Raji (cell line): ENCODE measurements around the gene PDE1A.

Source experiments
- POLR2A ChIP-seq: IDR thresholded peaks from 2 replicates; pipeline ENCODE4 v1.6.1; 2011; ENCODE audit warnings: low read depth, low read length, control low read depth; ENCODE audit not compliant: insufficient read depth

PDE1A gene

DNA sequence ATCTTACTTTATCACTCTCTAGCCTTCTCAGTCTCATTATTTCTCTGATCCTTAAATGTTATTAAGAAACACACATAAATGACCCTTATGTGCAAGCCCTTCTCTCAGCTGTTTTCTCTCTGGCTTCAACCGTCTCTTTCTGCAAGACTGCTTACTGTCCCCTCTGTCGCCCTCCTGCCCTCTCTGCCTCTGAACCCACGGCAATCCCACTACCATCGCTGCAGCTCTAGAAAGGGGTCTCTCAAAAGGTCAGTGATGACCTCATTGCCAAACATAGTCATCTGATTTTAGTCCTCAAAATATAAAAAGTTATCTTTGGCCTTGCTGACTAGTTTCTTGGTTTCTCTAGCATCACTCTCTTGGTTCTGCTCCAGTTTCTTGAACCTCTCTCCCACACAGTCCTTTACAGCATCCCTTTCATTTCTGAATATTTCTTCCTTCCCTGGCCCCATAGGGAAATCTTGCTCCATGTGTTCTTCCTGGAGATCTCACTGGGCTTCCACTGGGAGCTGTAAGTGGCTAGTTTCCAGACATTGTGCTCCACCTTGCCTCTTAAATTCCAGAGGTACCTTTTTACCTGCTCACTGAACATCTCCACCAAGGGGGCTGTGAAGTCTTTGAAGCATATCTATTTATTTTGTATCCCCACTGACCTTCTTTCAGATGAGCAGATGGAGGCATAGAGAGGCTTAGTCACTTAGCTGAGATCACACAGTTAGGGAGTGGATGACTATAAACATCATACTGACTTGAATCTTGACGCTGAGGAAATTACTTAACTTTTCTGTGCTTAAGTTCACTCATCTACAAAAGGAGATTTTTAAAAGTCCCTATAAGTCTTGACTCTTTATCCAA, 96.2 kb downstream of the PDE1A start:
- no peak for TF ChIP-seq POLR2A

GRCh38 chr2:182324665-182325064, 102.2 kb downstream of the PDE1A start:
- TF ChIP-seq POLR2A = no peak

GRCh38 chr2:182321096-182321495, 105.7 kb downstream of the PDE1A start:
- no peak for TF ChIP-seq POLR2A

GRCh38 chr2:182319556-182320505, 107.0 kb downstream of the PDE1A start:
- no peak for TF ChIP-seq POLR2A

- TF ChIP-seq POLR2A = no peak
Observed at GRCh38 chr2:182318466-182319220, 108.2 kb downstream of the PDE1A start.

GRCh38 chr2:182316950-182317349, 109.9 kb downstream of the PDE1A start:
- no peak for TF ChIP-seq POLR2A

- no peak for TF ChIP-seq POLR2A
Observed at GRCh38 chr2:182302972-182303371, 123.9 kb downstream of the PDE1A start.

DNA sequence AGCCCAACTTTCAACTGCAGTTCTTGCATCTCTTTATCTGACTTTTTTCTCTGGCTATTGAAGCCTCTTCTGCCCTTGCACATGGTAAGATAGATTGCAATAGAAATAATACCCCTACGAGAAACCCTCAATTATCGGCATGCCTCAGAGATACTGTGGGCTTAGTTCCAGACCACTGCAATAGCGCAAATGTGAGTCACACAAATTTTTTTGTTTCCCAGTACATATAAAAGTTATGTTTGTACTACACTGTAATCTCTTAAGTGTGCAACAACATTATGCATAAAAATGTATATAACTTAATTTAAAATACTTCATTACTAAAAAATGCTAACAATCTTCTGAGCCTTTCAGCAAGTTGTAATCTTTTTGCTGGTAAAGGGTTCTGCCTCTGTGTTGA, 124.7 kb downstream of the PDE1A start:
- no peak for TF ChIP-seq POLR2A

DNA sequence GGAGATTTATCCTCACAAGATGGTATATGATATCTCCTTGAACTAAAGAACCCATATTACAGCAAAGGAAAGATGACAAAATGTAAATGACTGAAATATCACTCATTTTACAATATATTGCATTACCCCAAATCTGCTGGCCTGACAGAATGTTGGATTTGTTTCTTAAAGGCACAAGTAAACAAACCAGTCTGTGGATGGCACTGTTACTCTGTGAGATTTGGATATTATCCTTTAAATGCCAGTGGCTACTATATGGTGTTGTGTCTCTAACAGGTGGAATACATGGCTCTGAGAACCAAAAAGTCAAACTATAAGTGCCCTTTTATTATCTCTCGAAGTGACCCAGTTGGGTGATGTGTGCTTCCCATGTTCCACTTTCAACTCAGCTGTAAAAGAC, 125.7 kb downstream of the PDE1A start:
- no peak for TF ChIP-seq POLR2A

DNA sequence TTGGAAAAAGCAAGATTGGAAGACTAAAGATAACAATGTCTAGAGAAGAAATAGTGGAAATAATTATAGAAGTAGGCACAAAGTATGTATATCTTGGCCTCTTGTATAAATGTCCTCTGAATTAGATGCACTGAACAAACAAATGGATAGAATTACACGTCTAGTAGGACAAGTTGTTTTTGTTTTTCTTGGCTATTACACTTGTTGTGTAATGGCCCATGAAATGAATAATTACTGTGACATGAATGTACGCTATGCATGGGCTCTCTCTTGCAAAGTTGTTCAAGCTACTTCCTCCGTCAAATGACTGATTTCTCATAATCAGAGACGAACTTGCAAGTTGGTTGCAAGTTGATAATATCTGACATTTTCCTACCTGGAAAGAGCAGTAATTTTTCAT, 126.2 kb downstream of the PDE1A start:
- TF ChIP-seq POLR2A = no peak

GRCh38 chr2:182299632-182300031, 127.2 kb downstream of the PDE1A start:
- no peak for TF ChIP-seq POLR2A

- no peak for TF ChIP-seq POLR2A
Observed at GRCh38 chr2:182298456-182298855, 128.4 kb downstream of the PDE1A start.

DNA sequence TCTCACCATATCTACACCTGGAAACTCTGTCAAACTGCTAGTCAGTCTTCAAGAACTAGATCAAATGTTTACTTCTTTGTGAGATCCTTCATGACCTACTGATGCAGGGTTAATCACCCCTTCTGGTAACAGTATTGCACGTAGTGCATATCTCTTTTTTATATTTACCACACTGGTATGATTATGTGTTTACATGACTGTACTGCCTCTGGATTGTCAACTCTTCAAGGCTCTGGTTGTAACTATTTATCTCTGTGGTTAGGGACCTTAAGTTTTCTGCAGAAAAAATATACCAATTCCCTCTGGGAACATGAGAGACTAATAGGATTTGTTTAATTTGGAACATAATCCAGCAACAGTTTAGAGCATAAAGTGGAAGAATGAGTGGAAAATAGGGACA, 135.5 kb downstream of the PDE1A start:
- TF ChIP-seq POLR2A = no peak

DNA sequence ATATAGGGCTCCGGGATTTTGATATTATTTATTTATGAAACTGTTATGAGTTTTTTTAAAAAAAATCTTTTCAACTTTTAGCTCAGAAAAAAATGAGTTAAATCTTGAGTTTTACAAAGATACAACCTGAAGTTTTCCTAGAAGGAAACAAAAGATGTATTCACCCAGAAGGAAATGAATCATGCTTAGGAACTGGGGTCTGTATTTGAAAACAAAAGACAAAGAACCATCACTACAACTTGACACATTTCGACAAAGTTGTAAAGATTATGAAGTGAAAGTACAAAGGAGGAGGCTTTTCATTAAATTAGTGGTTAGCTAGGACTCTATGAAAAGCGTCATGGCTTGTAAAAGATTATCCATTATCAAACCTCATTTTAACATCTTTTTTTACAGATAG, 143.3 kb downstream of the PDE1A start:
- TF ChIP-seq POLR2A = no peak

- TF ChIP-seq POLR2A = no peak
Observed at GRCh38 chr2:182281276-182281675, 145.6 kb downstream of the PDE1A start.
